Testis (tissue), 3 donors: ENCODE measurements around the gene BAZ1A. TPM values are rescaled to one million over a fixed set of nuclear protein-coding genes. Genes with fewer than 3 reads are reported as not detected.
"Not testable (repeated sequence)": the region's sequence is repeated elsewhere in the genome, so short reads cannot be mapped to it uniquely, and the experiment has no call there.

Source experiments
- DNase-seq: peaks from one replicate; pipeline ENCODE4 v3.0.0-alpha.2; 2019
- H3K27ac ChIP-seq, 2 donors: fragments of 200-600 bp; sonication (generic); one replicate each; pipeline ENCODE4 v1.5.1; 2019
- H3K27me3 ChIP-seq: fragments of 200-600 bp; sonication (generic); one replicate; pipeline ENCODE4 v1.5.1; 2019
- H3K36me3 ChIP-seq: fragments of 200-600 bp; sonication (generic); one replicate; pipeline ENCODE4 v1.5.1; 2017; ENCODE audit warnings: low read depth; ENCODE audit errors: missing control alignments
- H3K4me1 ChIP-seq: fragments of 200-600 bp; sonication (generic); one replicate; pipeline ENCODE4 v1.5.1; 2019
- H3K4me3 ChIP-seq, 2 donors: fragments of 200-600 bp; sonication (generic); one replicate each; pipeline ENCODE4 v1.5.1; 2017 to 2019
- H3K9me3 ChIP-seq: fragments of 200-600 bp; sonication (generic); one replicate; pipeline ENCODE4 v1.5.1; 2017
- CTCF ChIP-seq, 3 experiments: fragments of 450-650 bp in 2 of 3; fragments of 200-600 bp in 1 of 3; sonication (generic) in 1 of 3; IDR thresholded peaks; one replicate each; pipeline ENCODE4 v1.5.1; 2016 to 2019; ENCODE audit warnings: antibody characterized with exemption in 3 of 3, mild to moderate bottlenecking in 2 of 3, moderate library complexity in 1 of 3
- POLR2A ChIP-seq: fragments of 450-650 bp; IDR thresholded peaks from one replicate; pipeline ENCODE4 v1.6.1; 2017; ENCODE audit warnings: antibody characterized with exemption, mild to moderate bottlenecking, moderate library complexity
- WGBS, 2 donors: methylation state at CpG; one replicate each; pipeline ENCODE4 v1.1.5; 2018; 5-methylcytosine and 5-hydroxymethylcytosine counted together
- intact Hi-C: fragments of 100-400 bp; cut with DNase I; formaldehyde crosslinking; loops from one replicate; pipeline ENCODE4 v1.15.1; 2023; ENCODE audit warnings: low total_unique reads
- polyA plus RNA-seq: library from polyadenylated mRNA; stranded (reverse); fragments of 350-450 nt; fragmentation: Illumina TruSeq; extraction: RNeasy Lipid Tissue Mini Kit (QIAGEN cat#74804); gene quantifications from one replicate; pipeline ENCODE4 v1.2.3, GENCODE V29; 2014; ENCODE audit warnings: low read depth, low replicate concordance; ENCODE audit not compliant: insufficient read depth
- total RNA-seq, 2 donors: library from RNA; depleted of rRNA; stranded (reverse); fragments of >200 nt; gene quantifications; one replicate each; pipeline ENCODE4 v1.2.3, GENCODE V29; 2016

BAZ1A gene
- total and polyA plus RNA-seq, 3 donors from 2014 or later: 33.9 to 78.2 (median 63.1) TPM

GRCh38 chr14:34749408-34749807 is 125.8 kb downstream of the BAZ1A start:
- DNase-seq: peak; percentile 88
- Histone ChIP-seq H3K27me3 (no peaks in the 10 kb centered on the region), H3K36me3 (no peaks in the 10 kb centered on the region), H3K4me3 (no peak overlapping the region), H3K9me3 (no peaks in the 10 kb centered on the region), H3K27ac (no peak overlapping the region), H3K4me1 (peaks cover 4% of the 10 kb centered on the region)
- 45 to 47% methylated on average over 6 of the region's 6 CpGs for WGBS, 2 donors
- intact Hi-C loops: no loop called here
- TF ChIP-seq POLR2A: no peak
- no peak for TF ChIP-seq CTCF (IDR thresholded peaks at IDR 0.05)

GRCh38 chr14:34742270-34743115 is 132.7 kb downstream of the BAZ1A start:
- no peaks in the 10 kb centered on the region for H3K36me3 ChIP-seq
- no peak overlapping the region for H3K4me3 ChIP-seq
- no peak overlapping the region for H3K27ac ChIP-seq
- H3K9me3 ChIP-seq: no peaks in the 10 kb centered on the region
- no peaks in the 10 kb centered on the region for H3K4me1 ChIP-seq
- DNase-seq: no peak
- no peaks in the 10 kb centered on the region for H3K27me3 ChIP-seq
- WGBS, 2 donors: 84 to 87% methylated on average over 8 of the region's 8 CpGs
- TF ChIP-seq CTCF (IDR thresholded peaks at IDR 0.05) (no peak), POLR2A (no peak)
- intact Hi-C loops: no loop called here

- no peak overlapping the region for H3K4me3 ChIP-seq
These were observed 133.3 kb downstream of the BAZ1A start for GRCh38 chr14:34741840-34742239.

GRCh38 chr14:34740139-34740538 is 135.0 kb downstream of the BAZ1A start:
- DNase-seq, H3K9me3 ChIP-seq, H3K27me3 ChIP-seq, H3K4me3 ChIP-seq, intact Hi-C loops, H3K27ac ChIP-seq, H3K4me1 ChIP-seq, H3K36me3 ChIP-seq: not testable (repeated sequence)
- 82 to 92% methylated on average over 6 of the region's 6 CpGs for WGBS, 2 donors

More at GRCh38 chr14:34741840-34742239, 133.3 kb downstream of the BAZ1A start:
- no peaks in the 10 kb centered on the region for H3K36me3 ChIP-seq
- no peaks in the 10 kb centered on the region for H3K4me1 ChIP-seq
- 91 to 92% methylated on average over 1 of the region's 1 CpG for WGBS, 2 donors
- DNase-seq: no peak
- no peaks in the 10 kb centered on the region for H3K27me3 ChIP-seq
- intact Hi-C loops: no loop called here
- TF ChIP-seq POLR2A (no peak), CTCF (IDR thresholded peaks at IDR 0.05) (no peak)
- no peaks in the 10 kb centered on the region for H3K9me3 ChIP-seq
- H3K27ac ChIP-seq: no peak overlapping the region

GRCh38 chr14:34737079-34737478 is 138.1 kb downstream of the BAZ1A start:
- H3K9me3 ChIP-seq, H3K4me1 ChIP-seq, intact Hi-C loops, H3K36me3 ChIP-seq, H3K27me3 ChIP-seq, H3K27ac ChIP-seq, H3K4me3 ChIP-seq, DNase-seq: not testable (repeated sequence)
- WGBS, 2 donors: 79 to 88% methylated on average over 4 of the region's 4 CpGs

- H3K9me3 ChIP-seq: no peaks in the 10 kb centered on the region
- intact Hi-C loops: no loop called here
- no peak for TF ChIP-seq POLR2A
- TF ChIP-seq CTCF (IDR thresholded peaks at IDR 0.05): no peak
- no peaks in the 10 kb centered on the region for H3K36me3 ChIP-seq
- no peaks in the 10 kb centered on the region for H3K4me1 ChIP-seq
- no peak overlapping the region for H3K27ac ChIP-seq
- DNase-seq: no peak
- no peak overlapping the region for H3K4me3 ChIP-seq
- WGBS, 2 donors: 61 to 67% methylated on average over 3 of the region's 3 CpGs
- H3K27me3 ChIP-seq: no peaks in the 10 kb centered on the region
These were observed 141.9 kb downstream of the BAZ1A start for GRCh38 chr14:34733245-34733644.
